HG02943 (cell line): Measurements from ENCODE around the gene PITPNC1.
"Not testable (repeated sequence)": the region's sequence is repeated elsewhere in the genome, so short reads cannot be mapped to it uniquely, and the experiment has no call there.

Source experiments
- ATAC-seq: cut with Tn5 transposase; IDR thresholded peaks from one replicate; pipeline ENCODE4 v1.9.1; 2021; ENCODE audit warnings: mild to moderate bottlenecking, low read depth, moderate library complexity; ENCODE audit not compliant: unreplicated experiment

The PITPNC1 gene

GRCh38 chr17:67503184-67503583, 126.1 kb downstream of the PITPNC1 start:
- ATAC-seq: no peak

GRCh38 chr17:67503739-67504138, 126.7 kb downstream of the PITPNC1 start:
- no peak for ATAC-seq

- no peak for ATAC-seq
Observed at GRCh38 chr17:67504182-67504581, 127.1 kb downstream of the PITPNC1 start.

GRCh38 chr17:67506966-67507365, 129.9 kb downstream of the PITPNC1 start:
- no peak for ATAC-seq

- no peak for ATAC-seq
Observed at GRCh38 chr17:67509390-67510287, 132.6 kb downstream of the PITPNC1 start.

GRCh38 chr17:67511012-67511411, 133.9 kb downstream of the PITPNC1 start:
- no peak for ATAC-seq

DNA sequence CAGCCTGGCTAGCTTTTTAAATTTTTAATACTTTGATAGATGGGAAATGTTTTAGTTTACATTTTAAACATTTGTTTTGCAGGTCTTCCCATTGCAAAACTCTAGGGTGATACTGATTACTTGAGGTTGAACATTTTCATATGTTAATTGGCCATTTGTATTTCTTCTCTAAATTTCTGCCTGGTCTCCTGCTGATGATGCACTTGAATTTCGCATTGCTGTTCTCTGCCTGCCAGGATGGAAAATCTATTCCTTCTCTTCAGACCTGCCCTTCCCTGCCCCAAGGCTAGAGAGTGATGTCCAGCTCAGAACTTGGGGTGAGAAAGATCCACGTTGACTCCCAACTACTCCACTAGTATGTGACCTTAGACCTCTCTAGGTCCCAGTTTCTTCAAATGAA, 134.7 kb downstream of the PITPNC1 start:
- ATAC-seq: no peak

DNA sequence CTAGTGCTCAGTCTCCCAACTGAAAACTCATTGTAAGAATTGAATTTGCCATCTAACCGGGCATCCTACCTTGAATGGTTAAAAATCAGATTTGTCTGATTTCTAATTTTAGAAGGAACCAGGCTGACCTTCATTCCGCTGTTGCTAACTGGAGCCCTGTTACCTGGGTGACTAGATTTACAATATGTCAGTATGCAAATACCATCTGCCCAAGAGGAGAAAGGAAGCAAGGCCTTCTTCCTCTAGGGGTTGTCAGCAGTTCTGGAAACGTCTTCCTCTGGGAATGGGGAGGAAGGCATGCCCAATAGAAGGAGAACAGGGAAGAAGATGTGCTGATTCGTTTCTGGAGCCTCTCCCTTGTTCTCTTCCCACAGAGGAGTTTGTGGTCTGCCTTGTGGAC, 137.9 kb downstream of the PITPNC1 start:
- ATAC-seq: no peak

- no peak for ATAC-seq
Observed at GRCh38 chr17:67515490-67516083, 138.5 kb downstream of the PITPNC1 start.

GRCh38 chr17:67516571-67516970, 139.5 kb downstream of the PITPNC1 start:
- ATAC-seq: not testable (repeated sequence)

- no peak for ATAC-seq
Observed at GRCh38 chr17:67517325-67517724, 140.2 kb downstream of the PITPNC1 start.

DNA sequence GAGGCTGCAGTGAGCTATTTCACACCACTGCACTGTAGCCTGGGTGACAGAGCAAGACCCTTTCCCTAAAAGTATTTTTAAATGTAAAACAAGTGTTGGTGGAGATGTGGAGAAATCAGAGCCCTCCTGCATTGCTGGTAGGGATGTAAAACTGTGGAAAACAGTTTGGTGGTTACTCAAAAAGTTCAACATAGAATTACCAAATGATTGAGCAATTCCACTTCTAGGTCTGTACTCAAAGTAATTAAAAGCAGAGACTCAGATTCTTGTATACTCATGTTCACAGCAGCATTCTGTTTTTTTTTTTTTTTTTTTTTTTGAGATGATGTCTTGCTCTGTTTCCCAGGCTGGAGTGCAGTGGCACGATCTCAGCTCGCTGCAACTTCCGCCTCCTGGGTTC, 141.8 kb downstream of the PITPNC1 start:
- no peak for ATAC-seq

DNA sequence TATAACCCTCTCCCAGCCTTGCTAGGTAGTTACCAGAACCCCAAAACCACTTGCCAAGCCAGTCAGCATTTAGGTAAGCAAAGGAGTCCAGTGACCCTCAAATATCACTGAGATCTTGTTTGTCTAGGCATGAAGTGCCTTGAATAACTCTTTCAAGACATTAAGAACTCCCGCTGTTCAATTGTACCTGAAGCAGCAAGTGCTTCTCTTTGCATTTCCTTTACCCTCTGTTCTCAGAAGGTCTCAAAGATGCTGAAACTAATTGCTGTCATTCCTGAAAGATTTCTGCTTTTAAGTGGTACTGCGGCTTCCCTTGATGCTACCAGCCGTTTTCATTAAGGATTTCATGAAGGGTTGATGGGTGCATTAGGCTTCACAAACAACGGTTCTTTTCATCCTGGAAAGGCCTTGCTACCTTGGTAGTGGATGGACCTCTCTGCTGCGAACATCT, 142.7 kb downstream of the PITPNC1 start:
- no peak for ATAC-seq

DNA sequence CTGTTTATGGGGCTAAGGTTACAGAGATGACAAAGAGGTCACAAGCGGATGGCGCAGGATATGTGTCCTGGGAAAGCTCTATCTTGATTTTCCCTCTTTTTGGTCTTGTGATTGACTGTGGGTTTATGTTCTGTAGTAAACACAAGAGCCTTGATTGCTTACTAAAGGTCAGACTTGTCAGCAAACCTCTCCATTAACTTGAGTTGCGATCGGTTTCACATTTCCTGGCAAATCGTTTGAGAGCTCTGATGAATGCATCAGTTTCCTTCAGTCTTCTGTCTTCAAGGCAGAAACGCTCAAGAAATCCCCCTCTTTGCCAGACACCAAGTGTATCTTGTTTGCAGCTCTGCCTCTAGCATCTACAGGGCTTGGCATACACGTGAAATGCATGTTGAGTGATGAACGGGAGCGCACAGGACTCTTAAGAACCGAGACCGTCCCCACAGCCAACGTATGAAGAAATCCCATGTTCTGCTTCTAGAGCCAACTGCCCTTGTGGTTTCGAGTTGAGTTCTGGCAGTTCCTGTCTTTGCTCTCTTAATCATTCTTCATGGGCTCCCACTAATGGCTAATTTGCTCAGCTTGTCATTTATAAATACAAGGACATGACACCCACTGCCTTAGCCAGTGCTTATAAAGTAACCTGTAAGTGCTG, 143.3 kb downstream of the PITPNC1 start:
- ATAC-seq: no peak

DNA sequence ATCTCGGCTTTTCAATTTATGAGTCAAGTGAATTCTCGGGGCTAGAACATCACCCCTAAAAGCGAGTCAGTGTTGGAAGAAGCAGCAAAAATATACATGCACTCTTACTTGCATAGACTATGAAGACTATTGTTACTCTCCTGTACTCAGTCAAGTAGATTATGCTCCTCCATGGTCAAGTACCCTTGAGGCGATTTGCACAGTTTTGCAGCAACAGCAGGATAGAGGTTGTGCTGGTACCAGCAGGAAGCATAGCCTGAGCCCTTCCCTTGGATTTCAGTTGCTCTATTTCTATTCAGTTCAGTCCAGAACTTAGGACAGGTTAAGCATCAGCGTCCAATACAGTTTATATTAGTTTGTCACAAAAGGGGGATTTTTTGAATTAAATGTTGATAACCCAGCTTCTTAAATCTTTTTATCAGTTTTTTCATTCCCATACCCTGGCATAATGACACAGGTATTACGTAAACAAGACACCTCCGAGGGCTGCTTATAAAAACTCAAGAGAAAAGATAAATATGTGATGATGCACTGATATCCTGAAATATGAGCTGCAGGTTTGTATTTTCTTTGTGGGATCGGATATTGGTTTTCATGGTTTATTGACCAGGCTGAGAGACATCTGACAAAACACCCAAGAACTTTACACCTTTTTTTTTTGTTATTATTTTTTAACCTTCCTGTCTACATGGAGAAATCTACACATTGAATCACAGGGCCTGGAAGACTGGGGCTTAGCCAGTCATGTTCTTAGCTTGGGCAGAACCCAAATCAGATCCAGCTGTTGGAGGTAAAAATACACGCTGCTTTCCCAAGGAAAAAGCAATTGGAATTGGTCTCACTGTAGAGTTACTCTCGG, 144.1 kb downstream of the PITPNC1 start:
- no peak for ATAC-seq

DNA sequence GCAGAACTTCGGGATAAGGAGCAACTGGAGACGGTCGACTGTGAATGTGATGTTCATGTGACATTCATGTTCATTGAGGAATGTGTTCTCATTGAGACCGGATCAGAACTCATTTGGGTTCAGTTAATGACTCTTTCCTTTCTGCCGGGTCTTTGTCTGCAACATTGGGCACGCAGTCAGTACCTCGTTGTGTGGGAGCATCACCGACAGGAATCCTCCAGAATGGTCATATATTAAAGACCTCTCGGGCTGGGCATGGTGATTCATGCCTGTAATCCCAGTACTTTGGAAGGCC, 144.6 kb downstream of the PITPNC1 start:
- ATAC-seq: no peak

GRCh38 chr17:67523101-67523500, 146.0 kb downstream of the PITPNC1 start:
- ATAC-seq: no peak

- no peak for ATAC-seq
Observed at GRCh38 chr17:67525239-67526135, 148.4 kb downstream of the PITPNC1 start.

- no peak for ATAC-seq
Observed at GRCh38 chr17:67526700-67527099, 149.6 kb downstream of the PITPNC1 start.
